EL (cell line): Measurements from ENCODE around the gene OSTM1.

Experiments
- DNase-seq: peaks from one replicate; pipeline ENCODE4 v3.0.0-alpha.2; 2016

The OSTM1 gene

DNA sequence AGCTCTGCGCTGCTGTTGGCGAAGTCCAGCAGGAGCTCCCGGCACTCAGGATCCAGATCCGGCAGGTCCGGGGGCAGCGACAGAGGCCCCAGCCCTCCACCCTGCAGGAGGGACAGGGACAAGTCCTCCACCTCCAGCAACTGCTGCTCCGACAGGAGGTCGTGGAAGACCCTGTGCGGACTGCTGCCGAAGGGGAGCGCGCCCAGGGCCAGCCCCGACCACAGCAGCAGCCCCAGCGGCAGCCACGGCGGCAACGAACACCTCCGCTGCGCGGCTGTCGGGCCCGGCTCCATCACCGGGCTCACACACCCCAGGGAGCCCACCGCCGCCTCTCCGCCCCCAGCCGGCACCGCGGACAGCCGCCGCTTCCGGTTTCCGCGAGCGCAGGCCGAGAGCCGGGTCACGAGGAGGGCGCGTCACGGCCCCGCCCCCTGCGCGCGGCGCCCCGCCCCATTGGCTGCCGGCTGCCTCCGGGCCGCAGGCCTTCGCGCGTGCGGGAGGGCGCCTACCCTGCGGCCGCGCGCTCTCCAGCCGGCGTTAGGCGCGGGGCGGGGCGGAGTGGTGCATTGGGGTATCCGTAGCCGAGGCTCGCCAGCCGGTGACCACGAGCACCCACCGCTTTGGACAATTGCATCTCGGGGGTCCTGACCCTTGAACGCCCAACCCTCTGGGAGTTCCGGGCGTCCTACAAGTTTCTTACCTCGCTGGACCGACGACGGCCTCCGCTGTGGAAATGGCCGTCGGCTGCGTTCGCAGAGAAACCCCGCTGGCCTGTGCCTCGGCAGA, at the start of gene OSTM1:
TSS of gene OSTM1 (minus strand) at position 383 of the 786 bp plus-strand sequence. CDS start at position 293, 90 bp downstream.
- DNase-seq: peak; percentile 88

DNA sequence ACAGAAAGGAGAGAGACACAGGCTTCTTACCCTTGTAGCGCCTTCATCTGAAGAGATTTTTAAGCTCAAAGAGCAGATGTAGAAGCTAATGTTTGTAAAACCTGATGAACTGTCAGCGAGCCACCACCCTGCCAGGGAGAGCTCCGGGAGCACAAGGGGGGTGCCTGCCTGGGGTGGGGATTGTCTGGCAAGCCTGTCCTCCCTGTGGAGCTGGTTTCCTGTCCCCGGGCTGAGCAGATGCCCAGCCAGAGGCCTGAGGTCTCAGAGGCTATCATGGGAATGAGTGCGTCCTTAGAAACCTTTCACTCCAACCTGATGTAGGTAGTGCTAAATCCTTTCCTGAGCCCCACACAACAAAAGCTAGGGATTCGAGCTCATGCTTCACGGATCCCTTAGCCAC, 49.4 kb upstream of the OSTM1 start:
- DNase-seq: no peak

- no peak for DNase-seq
Measured at GRCh38 chr6:108123481-108123929, 49.0 kb upstream of the OSTM1 start.

DNA sequence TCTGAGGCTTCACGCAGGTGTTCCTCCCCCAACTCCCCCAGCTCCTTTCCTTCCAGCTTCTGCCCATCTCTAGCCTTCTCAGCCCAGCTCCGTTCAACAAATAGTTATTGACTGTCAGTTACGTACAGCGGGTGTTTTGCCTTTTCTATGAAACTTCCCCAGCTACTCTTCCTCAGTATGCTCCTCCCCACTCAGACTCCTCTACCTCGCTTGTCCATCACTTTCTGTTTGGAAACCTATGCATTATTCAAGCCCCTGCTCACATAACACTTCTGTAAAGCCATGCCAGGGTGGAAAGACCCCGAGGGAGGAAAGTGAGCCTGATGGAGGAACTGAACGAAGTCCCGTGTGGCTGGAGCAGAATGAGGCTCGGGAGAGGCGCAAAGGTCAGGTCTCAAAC, 47.1 kb upstream of the OSTM1 start:
- no peak for DNase-seq

DNA sequence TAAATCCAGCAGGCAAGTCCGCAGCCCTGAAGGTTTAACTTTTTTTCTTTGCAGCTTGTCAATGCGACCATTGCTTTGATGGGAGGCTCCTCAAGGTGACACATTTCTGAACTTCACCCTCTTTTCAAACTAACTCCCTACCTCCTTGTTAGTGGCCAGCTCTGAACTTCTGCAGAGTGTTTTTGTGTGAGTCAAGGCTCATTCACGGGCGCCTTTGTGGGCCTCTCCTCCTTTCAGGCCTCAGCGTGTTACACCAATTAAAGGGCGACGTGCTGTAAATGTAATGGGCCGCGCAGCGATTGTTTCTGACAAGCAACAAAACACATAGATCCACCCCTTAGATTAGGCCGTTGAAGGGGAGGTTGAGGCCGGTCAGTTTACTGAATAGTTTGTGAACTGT, 45.8 kb upstream of the OSTM1 start:
- DNase-seq: no peak

GRCh38 chr6:108119769-108120141, 45.2 kb upstream of the OSTM1 start:
- no peak for DNase-seq

GRCh38 chr6:108118810-108119768, 44.5 kb upstream of the OSTM1 start:
- peak; percentile 32 for DNase-seq

GRCh38 chr6:108118359-108118724, 43.8 kb upstream of the OSTM1 start:
- no peak for DNase-seq

DNA sequence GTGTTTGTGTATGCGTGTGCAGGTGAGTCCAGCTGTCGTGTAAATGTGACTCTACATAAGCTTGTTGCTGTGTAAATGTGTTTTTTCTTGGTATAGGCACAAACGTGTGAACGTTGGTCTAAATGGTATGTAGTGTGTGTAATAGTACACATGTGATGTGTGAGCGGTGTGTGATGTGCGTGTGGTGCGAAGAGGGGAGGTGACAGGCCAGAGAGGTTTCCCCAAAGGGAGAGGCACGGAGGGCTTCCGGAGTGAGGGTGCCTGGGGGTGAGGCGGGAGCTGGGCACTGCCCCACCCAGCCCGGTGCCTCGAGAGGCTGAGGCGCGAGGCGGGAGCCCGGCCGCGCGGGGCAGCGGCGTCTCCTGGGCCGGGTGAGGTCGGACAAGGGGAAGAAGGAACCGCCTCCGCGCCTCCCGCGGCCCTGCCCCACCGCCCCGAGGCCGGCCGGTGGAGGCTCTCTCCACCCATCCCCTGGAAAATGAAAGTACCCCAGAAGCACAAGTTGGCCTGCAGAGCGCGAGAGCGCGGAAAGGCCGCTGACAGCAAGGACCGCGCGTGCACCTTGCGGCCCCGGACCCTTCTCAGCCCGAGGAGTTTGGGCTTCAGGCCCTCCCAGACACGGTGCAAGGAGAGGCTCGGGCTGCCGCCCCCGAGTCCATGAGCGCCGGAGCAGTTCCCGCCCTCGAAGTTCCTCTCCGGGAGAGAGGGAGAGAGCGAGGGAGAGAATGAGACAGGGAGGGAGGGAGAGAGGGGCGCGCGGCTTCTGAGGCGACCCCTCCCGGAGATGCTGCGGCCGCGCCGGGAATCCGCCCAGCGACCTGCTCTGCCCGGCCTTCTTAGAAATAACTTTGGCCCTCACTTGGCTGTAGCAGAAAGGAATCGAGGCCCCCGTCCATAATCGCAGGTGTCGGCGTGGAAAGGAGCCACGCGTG, 43.2 kb upstream of the OSTM1 start:
- peak; percentile 57 for DNase-seq

GRCh38 chr6:108116546-108117426, 42.2 kb upstream of the OSTM1 start:
- no peak for DNase-seq

DNA sequence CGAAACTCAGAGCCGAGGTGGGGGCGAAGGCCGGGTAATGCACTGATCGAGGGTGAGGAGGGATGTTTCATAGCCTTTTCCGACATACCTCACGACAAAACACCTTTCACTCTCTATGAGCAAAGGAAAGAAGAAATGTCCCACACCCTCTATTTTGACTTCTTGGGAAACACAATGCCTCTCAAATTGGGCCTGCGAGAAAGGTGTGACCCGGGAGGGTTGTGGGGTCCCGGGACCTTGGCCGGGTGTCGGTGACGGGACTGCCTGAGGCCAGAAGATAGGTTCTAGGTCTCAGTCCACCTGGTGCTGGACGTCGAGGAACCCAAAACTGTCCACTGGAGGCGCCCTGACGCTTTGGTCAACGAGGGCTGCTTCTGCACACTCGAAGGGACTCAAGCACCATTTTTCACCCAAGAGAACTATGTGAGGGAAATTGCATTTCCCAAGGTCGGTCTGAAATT, 41.1 kb upstream of the OSTM1 start:
- peak; percentile 57 for DNase-seq

GRCh38 chr6:108114841-108115597, 40.5 kb upstream of the OSTM1 start:
- peak; percentile 66 for DNase-seq

GRCh38 chr6:108113557-108114519, 39.3 kb upstream of the OSTM1 start:
- peak; percentile 68 for DNase-seq

DNA sequence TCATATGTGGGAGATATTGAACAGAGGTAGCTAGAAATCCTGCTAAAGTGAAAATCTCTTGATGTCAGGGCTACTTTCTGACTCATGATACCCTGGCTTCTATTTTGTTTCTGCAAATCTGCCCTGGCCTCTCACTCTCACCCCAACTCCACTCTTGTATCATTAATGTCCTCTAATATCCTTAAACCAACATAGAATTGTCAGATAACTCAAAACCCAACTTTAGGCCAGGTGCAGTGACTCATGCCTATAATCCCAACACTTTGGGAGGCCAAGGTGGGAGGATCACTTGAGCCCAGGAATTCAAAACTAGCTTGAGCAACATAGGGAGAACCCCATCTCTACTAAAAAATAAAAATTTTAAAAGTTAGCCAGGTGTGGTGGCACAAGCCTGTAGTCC, 33.8 kb upstream of the OSTM1 start:
- no peak for DNase-seq

DNA sequence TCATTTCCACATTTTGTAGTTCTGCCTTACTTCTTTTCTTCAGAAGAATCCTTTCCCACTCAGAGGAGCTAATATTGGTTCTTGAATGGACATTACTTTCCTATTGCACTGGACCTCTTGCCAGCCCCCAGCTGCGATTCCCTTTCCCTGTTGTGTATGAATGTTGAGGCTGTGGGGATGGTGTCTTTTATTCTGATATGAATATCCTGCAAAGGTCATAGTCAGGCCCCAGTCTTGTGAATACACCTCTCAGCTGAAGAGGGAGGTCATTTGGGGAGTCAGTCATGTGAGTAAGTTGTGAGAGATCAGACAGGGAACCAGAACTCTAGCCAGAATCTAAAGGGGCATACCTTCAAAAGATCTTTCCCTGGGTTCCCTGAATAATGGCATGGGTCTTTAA, 32.6 kb upstream of the OSTM1 start:
- no peak for DNase-seq

DNA sequence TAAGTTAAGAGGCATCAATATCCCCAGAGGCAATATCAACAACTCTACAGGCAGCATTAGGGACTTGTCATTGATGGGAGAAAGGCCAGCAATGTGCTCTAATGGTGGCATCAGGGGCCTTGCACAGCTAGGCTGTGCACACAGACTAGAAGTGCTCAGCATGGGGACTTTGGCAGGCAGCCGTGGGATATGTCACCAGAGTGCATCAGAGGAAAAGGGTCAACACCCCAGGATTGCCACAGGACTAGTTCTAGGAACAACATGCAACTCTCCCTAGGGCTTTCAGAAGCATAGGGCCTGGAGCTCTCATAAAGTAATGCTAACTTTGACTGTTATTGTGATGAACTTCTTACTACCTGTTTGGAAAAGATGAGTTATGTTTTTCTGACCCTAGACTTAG, 32.2 kb upstream of the OSTM1 start:
- no peak for DNase-seq

DNA sequence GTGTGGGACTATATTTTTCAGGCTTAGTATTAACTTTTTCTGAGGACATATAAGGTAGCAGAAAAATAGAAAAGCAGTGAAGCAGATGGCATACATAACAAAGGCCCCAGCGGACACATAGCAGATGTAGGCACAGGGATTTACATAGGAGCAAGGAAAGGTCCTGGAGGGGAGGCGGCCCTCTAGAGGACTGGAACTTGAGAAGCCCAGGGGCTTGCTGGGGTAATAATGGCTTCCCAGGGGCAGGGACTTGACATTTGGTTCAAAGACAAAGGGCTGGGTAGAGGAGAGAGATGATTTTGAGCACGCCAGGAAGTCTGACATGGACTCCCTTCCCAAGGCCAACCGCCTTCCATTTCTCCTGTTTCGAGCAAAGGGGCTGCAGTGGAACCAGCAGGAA, 31.7 kb upstream of the OSTM1 start:
- DNase-seq: no peak

DNA sequence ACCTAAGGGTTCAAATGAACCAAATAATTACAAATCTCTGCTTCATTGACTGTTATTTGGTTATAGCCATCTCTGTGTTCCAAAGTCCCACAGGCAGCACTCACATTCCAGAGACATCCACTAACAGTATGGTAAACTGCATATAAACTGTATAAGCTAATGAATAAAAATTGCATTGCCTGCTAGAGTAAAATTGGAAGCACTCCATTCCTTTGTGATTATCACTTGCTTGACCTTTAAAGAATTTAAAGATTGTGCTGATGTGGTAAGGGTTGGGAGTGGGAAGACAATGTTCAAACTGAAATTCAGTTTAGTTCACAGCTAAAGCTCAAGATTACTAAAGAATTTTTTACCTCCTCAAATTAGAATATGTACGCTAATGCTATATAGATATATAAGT, 31.0 kb upstream of the OSTM1 start:
- DNase-seq: peak; percentile 35

DNA sequence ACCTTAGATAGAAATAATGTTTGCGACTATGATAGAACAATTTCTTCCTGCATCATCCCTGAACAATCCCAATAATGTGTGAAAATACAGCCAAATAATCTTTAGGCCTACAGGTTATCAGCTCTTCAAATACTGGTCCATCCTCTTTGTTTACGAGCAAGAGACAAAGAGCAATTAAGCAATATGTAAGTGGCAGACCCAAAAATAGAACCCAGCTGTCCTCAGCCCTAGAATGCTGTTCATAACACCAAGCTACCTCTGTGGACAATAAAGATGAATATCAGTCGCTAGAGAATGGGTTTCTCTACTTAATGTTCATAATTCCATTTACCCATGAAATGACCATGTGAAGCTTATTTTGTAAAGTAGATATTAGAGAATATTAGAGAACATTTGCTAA, 28.4 kb upstream of the OSTM1 start:
- no peak for DNase-seq

- DNase-seq: no peak
Measured at GRCh38 chr6:108100003-108100402, 25.5 kb upstream of the OSTM1 start.
